HEK293 (cell line): ENCODE data around the gene TMEM214.

Experiments
- CTCF ChIA-PET: fragments of 350-600 bp; formaldehyde crosslinking; extraction: SDS; loops from one replicate; lab custom pipeline; 2021; ENCODE audit warnings: antibody characterized with exemption; lab: Yijun Ruan, JAX
- POLR2A ChIA-PET: fragments of 300-600 bp; formaldehyde crosslinking; extraction: SDS; loops from one replicate; lab custom pipeline; 2020; ENCODE audit warnings: antibody characterized with exemption, inconsistent platforms; lab: Yijun Ruan, JAX
- H3K27ac ChIP-seq: fragments of 200-500 bp; sonication (Bioruptor generic); 2 replicates; pipeline ENCODE4 v1.5.1; 2014; ENCODE audit warnings: low read depth, low read length, control low read depth, inconsistent platforms; ENCODE audit errors: extremely low read depth
- H3K36me3 ChIP-seq, 2 experiments: fragments of 200-500 bp in 1 of 2; sonication (Bioruptor generic) in 1 of 2; 1 replicate in 1 of 2; 2 replicates in 1 of 2; pipeline ENCODE4 v1.5.1; 2014 to 2017; ENCODE audit warnings: inconsistent platforms in 2 of 2, low read length in 2 of 2; ENCODE audit not compliant: control insufficient read depth in 2 of 2, insufficient read depth in 1 of 2
- H3K4me1 ChIP-seq: fragments of 200-500 bp; sonication (Bioruptor generic); 2 replicates; pipeline ENCODE4 v1.5.1; 2014; ENCODE audit warnings: mild to moderate bottlenecking, low read length, inconsistent platforms; ENCODE audit not compliant: control insufficient read depth, insufficient read depth
- H3K4me3 ChIP-seq: 2 replicates; pipeline ENCODE4 v1.5.1; 2011; ENCODE audit warnings: low read depth, mild to moderate bottlenecking, control low read depth, low read length, moderate library complexity
- H3K9me3 ChIP-seq: fragments of 200-500 bp; sonication (Bioruptor generic); 2 replicates; pipeline ENCODE4 v1.5.1; 2014; ENCODE audit warnings: low read depth, low read length, inconsistent platforms; ENCODE audit not compliant: control insufficient read depth, insufficient read depth
- KLF16 ChIP-seq: fragments of 450-650 bp; formaldehyde crosslinking; IDR thresholded peaks from 2 replicates; pipeline ENCODE4 v1.5.1; 2017; ENCODE audit warnings: missing biosample characterization, missing genetic modification characterization
- KLF9 ChIP-seq: fragments of 450-650 bp; formaldehyde crosslinking; IDR thresholded peaks from 2 replicates; pipeline ENCODE4 v1.5.1; 2016; ENCODE audit warnings: missing biosample characterization, missing genetic modification characterization, low read depth
- OSR2 ChIP-seq: fragments of 450-650 bp; formaldehyde crosslinking; IDR thresholded peaks from 2 replicates; pipeline ENCODE4 v1.5.1; 2016; ENCODE audit warnings: missing biosample characterization, missing genetic modification characterization
- SP2 ChIP-seq: fragments of 450-650 bp; formaldehyde crosslinking; IDR thresholded peaks from 2 replicates; pipeline ENCODE4 v1.5.1; 2016; ENCODE audit warnings: missing biosample characterization, missing genetic modification characterization
- ZFP69B ChIP-seq: fragments of 450-650 bp; formaldehyde crosslinking; IDR thresholded peaks from 2 replicates; pipeline ENCODE4 v1.5.1; 2016; ENCODE audit warnings: missing biosample characterization, missing genetic modification characterization
- ZNF10 ChIP-seq: fragments of 450-650 bp; formaldehyde crosslinking; IDR thresholded peaks from 2 replicates; pipeline ENCODE4 v1.5.1; 2017; ENCODE audit warnings: missing biosample characterization, missing genetic modification characterization
- ZNF155 ChIP-seq: fragments of 450-650 bp; formaldehyde crosslinking; IDR thresholded peaks from 2 replicates; pipeline ENCODE4 v1.5.1; 2016; ENCODE audit warnings: missing biosample characterization, missing genetic modification characterization
- ZNF16 ChIP-seq: fragments of 450-650 bp; formaldehyde crosslinking; IDR thresholded peaks from 2 replicates; pipeline ENCODE4 v1.5.1; 2016; ENCODE audit warnings: low read depth, missing biosample characterization, missing genetic modification characterization
- ZNF175 ChIP-seq: fragments of 450-650 bp; formaldehyde crosslinking; IDR thresholded peaks from 2 replicates; pipeline ENCODE4 v1.5.1; 2016; ENCODE audit warnings: missing biosample characterization, missing genetic modification characterization
- ZNF18 ChIP-seq: fragments of 450-650 bp; formaldehyde crosslinking; IDR thresholded peaks from 2 replicates; pipeline ENCODE4 v1.5.1; 2016; ENCODE audit warnings: missing biosample characterization, missing genetic modification characterization
- ZNF239 ChIP-seq: fragments of 450-650 bp; formaldehyde crosslinking; IDR thresholded peaks from 2 replicates; pipeline ENCODE4 v1.5.1; 2016; ENCODE audit warnings: missing biosample characterization, missing genetic modification characterization
- ZNF391 ChIP-seq: fragments of 450-650 bp; formaldehyde crosslinking; IDR thresholded peaks from 2 replicates; pipeline ENCODE4 v1.5.1; 2016; ENCODE audit warnings: low read depth, missing biosample characterization, missing genetic modification characterization, borderline replicate concordance
- ZNF423 ChIP-seq: fragments of 450-650 bp; formaldehyde crosslinking; IDR thresholded peaks from 2 replicates; pipeline ENCODE4 v1.5.1; 2016; ENCODE audit warnings: missing biosample characterization, missing genetic modification characterization
- ZNF621 ChIP-seq: fragments of 450-650 bp; formaldehyde crosslinking; IDR thresholded peaks from 2 replicates; pipeline ENCODE4 v1.5.1; 2017; ENCODE audit warnings: missing biosample characterization, missing genetic modification characterization
- ZNF701 ChIP-seq: fragments of 450-650 bp; formaldehyde crosslinking; IDR thresholded peaks from 2 replicates; pipeline ENCODE4 v1.5.1; 2016; ENCODE audit warnings: missing biosample characterization, missing genetic modification characterization
- ZNF776 ChIP-seq: fragments of 450-650 bp; formaldehyde crosslinking; IDR thresholded peaks from 2 replicates; pipeline ENCODE4 v1.5.0; 2017; ENCODE audit warnings: missing biosample characterization, missing genetic modification characterization, borderline replicate concordance
- TF ChIP-seq, protein P1 (sequence below): fragments of 450-650 bp; formaldehyde crosslinking; IDR thresholded peaks from 2 replicates; pipeline ENCODE4 v1.5.1; 2017; ENCODE audit warnings: missing biosample characterization, missing genetic modification characterization
- TF ChIP-seq, protein P2 (sequence below): fragments of 450-650 bp; IDR thresholded peaks from 2 replicates; pipeline ENCODE4 v1.5.1; 2018; ENCODE audit warnings: missing biosample characterization, missing genetic modification characterization
- TF ChIP-seq, protein P3 (sequence below): fragments of 450-650 bp; formaldehyde crosslinking; IDR thresholded peaks from 2 replicates; pipeline ENCODE4 v1.5.1; 2016; ENCODE audit warnings: missing biosample characterization, missing genetic modification characterization

TMEM214 gene

GRCh38 chr2:27076323-27076722 lies 43.6 kb downstream of the TMEM214 start:
- ChIA-PET POLR2A (interaction anchor here (1.1 kb wide), 1 partner anchor 25 kb away, joined by 4 read pairs; the partner anchor contains the start of gene AGBL5), CTCF (interaction anchor here (0.6 kb wide), 1 partner anchor 600 kb away, joined by 4 read pairs; no protein-coding TSS in a partner anchor)
- Histone ChIP-seq H3K4me3 (no peak overlapping the region), H3K36me3 (no peaks in the 10 kb centered on the region), H3K4me1 (peaks cover 6% of the 10 kb centered on the region), H3K27ac (no peak overlapping the region), H3K9me3 (no peaks in the 10 kb centered on the region)
- TF ChIP-seq, protein P1, sequence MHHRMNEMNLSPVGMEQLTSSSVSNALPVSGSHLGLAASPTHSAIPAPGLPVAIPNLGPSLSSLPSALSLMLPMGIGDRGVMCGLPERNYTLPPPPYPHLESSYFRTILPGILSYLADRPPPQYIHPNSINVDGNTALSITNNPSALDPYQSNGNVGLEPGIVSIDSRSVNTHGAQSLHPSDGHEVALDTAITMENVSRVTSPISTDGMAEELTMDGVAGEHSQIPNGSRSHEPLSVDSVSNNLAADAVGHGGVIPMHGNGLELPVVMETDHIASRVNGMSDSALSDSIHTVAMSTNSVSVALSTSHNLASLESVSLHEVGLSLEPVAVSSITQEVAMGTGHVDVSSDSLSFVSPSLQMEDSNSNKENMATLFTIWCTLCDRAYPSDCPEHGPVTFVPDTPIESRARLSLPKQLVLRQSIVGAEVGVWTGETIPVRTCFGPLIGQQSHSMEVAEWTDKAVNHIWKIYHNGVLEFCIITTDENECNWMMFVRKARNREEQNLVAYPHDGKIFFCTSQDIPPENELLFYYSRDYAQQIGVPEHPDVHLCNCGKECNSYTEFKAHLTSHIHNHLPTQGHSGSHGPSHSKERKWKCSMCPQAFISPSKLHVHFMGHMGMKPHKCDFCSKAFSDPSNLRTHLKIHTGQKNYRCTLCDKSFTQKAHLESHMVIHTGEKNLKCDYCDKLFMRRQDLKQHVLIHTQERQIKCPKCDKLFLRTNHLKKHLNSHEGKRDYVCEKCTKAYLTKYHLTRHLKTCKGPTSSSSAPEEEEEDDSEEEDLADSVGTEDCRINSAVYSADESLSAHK = no peak
- TF ChIP-seq ZNF10 (tag by site-specific recombination) = no peak
- TF ChIP-seq ZNF701 (tag by site-specific recombination) = no peak
- no peak for TF ChIP-seq ZNF175 (tag by site-specific recombination)
- TF ChIP-seq SP2 (tag by site-specific recombination) = no peak
- TF ChIP-seq ZNF423 (tag by site-specific recombination) = no peak
- TF ChIP-seq ZNF155 (tag by site-specific recombination) = no peak
- TF ChIP-seq, protein P2, sequence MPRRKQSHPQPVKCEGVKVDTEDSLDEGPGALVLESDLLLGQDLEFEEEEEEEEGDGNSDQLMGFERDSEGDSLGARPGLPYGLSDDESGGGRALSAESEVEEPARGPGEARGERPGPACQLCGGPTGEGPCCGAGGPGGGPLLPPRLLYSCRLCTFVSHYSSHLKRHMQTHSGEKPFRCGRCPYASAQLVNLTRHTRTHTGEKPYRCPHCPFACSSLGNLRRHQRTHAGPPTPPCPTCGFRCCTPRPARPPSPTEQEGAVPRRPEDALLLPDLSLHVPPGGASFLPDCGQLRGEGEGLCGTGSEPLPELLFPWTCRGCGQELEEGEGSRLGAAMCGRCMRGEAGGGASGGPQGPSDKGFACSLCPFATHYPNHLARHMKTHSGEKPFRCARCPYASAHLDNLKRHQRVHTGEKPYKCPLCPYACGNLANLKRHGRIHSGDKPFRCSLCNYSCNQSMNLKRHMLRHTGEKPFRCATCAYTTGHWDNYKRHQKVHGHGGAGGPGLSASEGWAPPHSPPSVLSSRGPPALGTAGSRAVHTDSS = no peak
- no peak for TF ChIP-seq KLF9 (tag by site-specific recombination)
- no peak for TF ChIP-seq ZNF18 (tag by site-specific recombination)
- no peak for TF ChIP-seq OSR2 (tag by site-specific recombination)
- TF ChIP-seq ZNF391 = no peak
- TF ChIP-seq ZNF239 (tag by site-specific recombination) = no peak
- no peak for TF ChIP-seq ZFP69B (tag by site-specific recombination)
- TF ChIP-seq, protein P3, sequence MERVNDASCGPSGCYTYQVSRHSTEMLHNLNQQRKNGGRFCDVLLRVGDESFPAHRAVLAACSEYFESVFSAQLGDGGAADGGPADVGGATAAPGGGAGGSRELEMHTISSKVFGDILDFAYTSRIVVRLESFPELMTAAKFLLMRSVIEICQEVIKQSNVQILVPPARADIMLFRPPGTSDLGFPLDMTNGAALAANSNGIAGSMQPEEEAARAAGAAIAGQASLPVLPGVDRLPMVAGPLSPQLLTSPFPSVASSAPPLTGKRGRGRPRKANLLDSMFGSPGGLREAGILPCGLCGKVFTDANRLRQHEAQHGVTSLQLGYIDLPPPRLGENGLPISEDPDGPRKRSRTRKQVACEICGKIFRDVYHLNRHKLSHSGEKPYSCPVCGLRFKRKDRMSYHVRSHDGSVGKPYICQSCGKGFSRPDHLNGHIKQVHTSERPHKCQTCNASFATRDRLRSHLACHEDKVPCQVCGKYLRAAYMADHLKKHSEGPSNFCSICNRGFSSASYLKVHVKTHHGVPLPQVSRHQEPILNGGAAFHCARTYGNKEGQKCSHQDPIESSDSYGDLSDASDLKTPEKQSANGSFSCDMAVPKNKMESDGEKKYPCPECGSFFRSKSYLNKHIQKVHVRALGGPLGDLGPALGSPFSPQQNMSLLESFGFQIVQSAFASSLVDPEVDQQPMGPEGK (tag by site-specific recombination) = no peak
- TF ChIP-seq ZNF16 (tag by site-specific recombination) = no peak

DNA sequence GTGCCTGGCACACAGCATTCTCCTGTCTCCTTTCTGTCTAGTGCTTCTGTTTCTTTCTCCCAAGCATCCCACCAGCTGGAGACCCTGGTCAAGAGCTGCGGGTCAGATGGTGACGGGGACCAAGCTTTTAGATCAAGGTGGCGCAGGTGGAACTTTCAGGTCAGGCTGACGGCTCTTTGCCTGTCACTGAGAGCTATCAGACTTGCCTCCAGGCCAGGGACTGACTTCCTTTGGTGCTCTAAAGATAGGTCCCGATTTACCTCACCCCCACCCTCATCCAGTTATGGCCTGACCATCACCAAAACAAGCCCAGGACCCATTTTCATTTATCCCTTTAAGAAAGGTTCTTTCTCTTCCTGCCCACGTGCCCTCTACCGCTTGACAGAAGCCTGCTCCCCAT lies 44.5 kb downstream of the TMEM214 start:
- H3K9me3 ChIP-seq = no peaks in the 10 kb centered on the region
- no peak overlapping the region for H3K4me3 ChIP-seq
- POLR2A ChIA-PET = interaction anchor here (1.1 kb wide), 1 partner anchor 26 kb away, joined by 4 read pairs; the partner anchor contains the start of gene AGBL5
- CTCF ChIA-PET = no interaction called here
- TF ChIP-seq ZNF776 = no peak
- no peak for TF ChIP-seq ZNF621 (tag by site-specific recombination)
- no peak for TF ChIP-seq KLF16 (tag by site-specific recombination)
- H3K4me1 ChIP-seq = peaks cover 7% of the 10 kb centered on the region
- H3K27ac ChIP-seq = no peak overlapping the region
- no peaks in the 10 kb centered on the region for H3K36me3 ChIP-seq
